Endothelial cell of umbilical vein (primary cell): ENCODE data around the gene CD34. TPM values are rescaled to one million over a fixed set of nuclear protein-coding genes. Genes with fewer than 3 reads are reported as not detected.

Experiments used
- BruUV-seq: library from RNA; stranded (reverse); fragments of 400-500 nt; replicated peaks from 2 replicates; lab custom pipeline; 2021; lab: Mats Ljungman, UMichigan
- CTCF ChIA-PET: fragments of 300-600, 350-600 bp; sonication (Branson Sonifier 250); formaldehyde crosslinking; loops from one replicate; lab custom pipeline; 2021; ENCODE audit warnings: antibody characterized with exemption, inconsistent platforms; lab: Charles Lee
- POLR2A ChIA-PET: fragments of 300-600, 350-600 bp; sonication (Branson Sonifier 250); formaldehyde crosslinking; loops from one replicate; lab custom pipeline; 2021; ENCODE audit warnings: antibody characterized with exemption, inconsistent platforms; lab: Charles Lee
- DNase-seq: peaks from one replicate; pipeline ENCODE4 v3.0.0-alpha.2; 2011; ENCODE audit warnings: low read depth, low spot score
- FAIRE-seq: peaks from 2 replicates; lab custom pipeline; 2011; peaks lifted over from hg19 to GRCh38; lab: Jason Lieb, UNC
- H2AFZ ChIP-seq: 2 replicates; pipeline ENCODE4 v1.6.0; 2012; ENCODE audit warnings: low read depth, low read length, control low read depth, inconsistent platforms
- H3K27ac ChIP-seq: 2 replicates; pipeline ENCODE4 v1.5.1; 2011; ENCODE audit warnings: low read depth, mild to moderate bottlenecking, control low read depth, low read length, moderate library complexity; ENCODE audit not compliant: insufficient read depth
- H3K27me3 ChIP-seq, 2 experiments: 2 replicates each; pipeline versions ENCODE4 v1.6.0 to v1.6.1; 2011; ENCODE audit warnings: low read length in 2 of 2, mixed read lengths in 1 of 2; ENCODE audit not compliant: control insufficient read depth in 2 of 2, insufficient read depth in 2 of 2
- H3K36me3 ChIP-seq, 2 experiments: 2 replicates in 1 of 2; 3 replicates in 1 of 2; pipeline ENCODE4 v1.5.1; 2011; ENCODE audit warnings: low read length in 2 of 2, mild to moderate bottlenecking in 1 of 2, moderate library complexity in 1 of 2; ENCODE audit not compliant: control insufficient read depth in 2 of 2, insufficient read depth in 2 of 2; ENCODE audit errors: extremely low read depth in 1 of 2
- H3K4me1 ChIP-seq: 3 replicates; pipeline ENCODE4 v1.5.1; 2011; ENCODE audit warnings: mild to moderate bottlenecking, low read length; ENCODE audit not compliant: control insufficient read depth, insufficient read depth; ENCODE audit errors: extremely low read depth
- H3K4me2 ChIP-seq: 2 replicates; pipeline ENCODE4 v1.6.1; 2011; ENCODE audit warnings: low read length, control low read depth, mixed read lengths; ENCODE audit not compliant: insufficient read depth
- H3K4me3 ChIP-seq, 3 experiments: fragments of 200-600 bp in 1 of 3; sonication (generic), shearing (Covaris generic) in 1 of 3; replicated peaks in 1 of 3; 2 replicates each; pipeline ENCODE4 v1.5.1; 2011 to 2016; ENCODE audit warnings: control low read depth in 3 of 3, low read length in 3 of 3, mild to moderate bottlenecking in 2 of 3, inconsistent platforms in 1 of 3, low read depth in 1 of 3, moderate library complexity in 1 of 3; ENCODE audit not compliant: insufficient read depth in 1 of 3
- H3K79me2 ChIP-seq: 2 replicates; pipeline ENCODE4 v1.6.0; 2012; ENCODE audit warnings: low read length, inconsistent platforms; ENCODE audit not compliant: control insufficient read depth, insufficient read depth
- H3K9ac ChIP-seq: replicated peaks from 2 replicates; pipeline ENCODE3; 2011; ENCODE audit warnings: low read length, control low read depth; ENCODE audit not compliant: insufficient read depth; ENCODE audit errors: extremely low read depth
- H3K9me1 ChIP-seq: replicated peaks from 3 replicates; pipeline ENCODE4 v1.6.0; 2011; ENCODE audit warnings: mild to moderate bottlenecking, low read length; ENCODE audit not compliant: control insufficient read depth, insufficient read depth; ENCODE audit errors: extremely low read depth
- H3K9me3 ChIP-seq: replicated peaks from 2 replicates; pipeline ENCODE4 v1.5.1; 2012; ENCODE audit warnings: low read length, inconsistent platforms; ENCODE audit not compliant: control insufficient read depth, insufficient read depth
- H4K20me1 ChIP-seq: replicated peaks from 2 replicates; pipeline ENCODE3; 2011; ENCODE audit warnings: mild to moderate bottlenecking, low read length; ENCODE audit not compliant: control insufficient read depth, insufficient read depth; ENCODE audit errors: extremely low read depth
- CTCF ChIP-seq, 2 donors: IDR thresholded peaks; 1 replicate in 1 of 2; 2 replicates in 1 of 2; pipeline ENCODE4 v1.5.1; 2011; ENCODE audit warnings: low read length in 2 of 2, mild to moderate bottlenecking in 2 of 2, moderate library complexity in 2 of 2, control low read depth in 1 of 2, inconsistent platforms in 1 of 2, low read depth in 1 of 2; ENCODE audit not compliant: insufficient read depth in 1 of 2; ENCODE audit errors: extremely low read depth in 1 of 2
- EZH2 ChIP-seq: IDR thresholded peaks from 2 replicates; pipeline ENCODE4 v1.6.1; 2012; ENCODE audit warnings: borderline replicate concordance, low read depth, mild to moderate bottlenecking, moderate library complexity, low read length, inconsistent platforms; ENCODE audit not compliant: severe bottlenecking
- FOS ChIP-seq: IDR thresholded peaks from 2 replicates; pipeline ENCODE4 v1.6.1; 2011; ENCODE audit warnings: mild to moderate bottlenecking, low read length, moderate library complexity, borderline replicate concordance; ENCODE audit not compliant: insufficient read depth
- GATA2 ChIP-seq: IDR thresholded peaks from 2 replicates; pipeline ENCODE4 v1.7.0; 2011; ENCODE audit warnings: low read depth, mild to moderate bottlenecking, moderate library complexity, mixed read lengths, low read length; ENCODE audit not compliant: insufficient read length, insufficient read depth
- JUN ChIP-seq: IDR thresholded peaks from 2 replicates; pipeline ENCODE4 v1.6.1; 2011; ENCODE audit warnings: borderline replicate concordance, low read depth; ENCODE audit not compliant: insufficient read length, insufficient read depth
- MAX ChIP-seq: IDR thresholded peaks from 2 replicates; pipeline ENCODE4 v1.6.1; 2011; ENCODE audit not compliant: insufficient read depth, insufficient read length
- MYC ChIP-seq: IDR thresholded peaks from one replicate; pipeline ENCODE4 v1.6.1; 2011; ENCODE audit warnings: mild to moderate bottlenecking, low read depth, low read length
- POLR2A ChIP-seq: IDR thresholded peaks from 2 replicates; pipeline ENCODE4 v1.6.1; 2012; ENCODE audit warnings: low read depth, mild to moderate bottlenecking, control low read depth, low read length
- POLR2AphosphoS5 ChIP-seq: IDR thresholded peaks from 2 replicates; pipeline ENCODE4 v1.6.1; 2012; ENCODE audit warnings: low read depth, mild to moderate bottlenecking, control low read depth, low read length, moderate library complexity; ENCODE audit not compliant: insufficient read depth
- dilution Hi-C: fragments of 300-500 bp; cut with MboI; formaldehyde crosslinking; loops from one replicate; pipeline ENCODE4 v1.15.0; 2019; ENCODE audit warnings: low sequenced_read_pairs; ENCODE audit not compliant: extremely low pct_ligation_motif_present
- intact Hi-C: fragments of 100-400 bp; cut with micrococcal nuclease; formaldehyde crosslinking; loops from one replicate; pipeline ENCODE4 v1.10.0; 2022
- polyA plus RNA-seq, 4 experiments: library from polyadenylated mRNA; depleted of rRNA in 3 of 4; stranded (reverse) in 3 of 4; unstranded in 1 of 4; fragments of >200 nt; gene quantifications; 2 replicates each; pipeline versions ENCODE4 v1.2.1 to v1.2.3, GENCODE V29; 2011 to 2012; ENCODE audit warnings: missing spikeins in 1 of 4
- total RNA-seq: library from RNA; stranded (reverse); gene quantifications from 2 replicates; pipeline ENCODE4 v1.2.3, GENCODE V29; 2021

Gene CD34
- total and polyA plus RNA-seq, 2 donors (not counting 3 experiments of a cell fraction or from before 2014, with no cell fraction given) = 102 to 174 TPM

DNA sequence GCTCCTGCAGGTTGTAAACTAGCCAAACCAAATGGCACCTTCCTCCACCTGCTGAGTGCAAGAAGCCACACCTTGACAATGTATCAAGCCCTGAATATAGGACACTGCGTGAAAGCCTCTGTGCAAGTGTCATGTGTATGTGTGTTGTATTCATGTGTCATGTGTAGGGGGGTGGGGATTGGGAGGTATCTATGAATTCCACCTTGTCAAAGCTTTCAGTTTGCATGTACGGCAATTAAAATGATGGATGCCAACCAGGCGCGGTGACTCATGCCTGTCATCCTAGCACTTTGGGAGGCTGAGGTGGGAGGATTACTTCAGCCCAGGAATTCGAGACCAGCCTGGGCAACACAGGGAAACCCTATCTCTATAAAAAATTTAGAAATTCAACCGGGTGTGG, 19.8 kb downstream of the CD34 start:
- ChIA-PET CTCF (interaction anchor here (1.1 to 12.1 kb wide), 3 partner anchors 18 to 72 kb away, joined by 3 to 301 read pairs (median 5); no protein-coding TSS in a partner anchor), POLR2A (interaction anchor here (1.0 kb wide), 1 partner anchor 66 kb away, joined by 3 read pairs; no protein-coding TSS in a partner anchor)
- no peaks in the 10 kb centered on the region for H3K27me3 ChIP-seq
- dilution Hi-C loops = no loop called here
- peaks cover 0 to 4% of the 10 kb centered on the region in 2 experiments for H3K36me3 ChIP-seq
- H3K4me2 ChIP-seq = peak overlapping the region; percentile 60
- no peaks in the 10 kb centered on the region for H3K9me3 ChIP-seq
- H3K79me2 ChIP-seq = no peaks in the 10 kb centered on the region
- no peaks in the 10 kb centered on the region for H4K20me1 ChIP-seq
- BruUV-seq = no TSS peak
- no peak overlapping the region for H2AFZ ChIP-seq
- FAIRE-seq (peak; percentile 55), DNase-seq (peak; percentile 66)
- intact Hi-C loops = no loop called here
- no peaks in the 10 kb centered on the region for H3K9me1 ChIP-seq
- peak overlapping the region; percentile 97 for H3K27ac ChIP-seq
- no peak for TF ChIP-seq MYC
- peak; percentile 19 for TF ChIP-seq FOS
- TF ChIP-seq JUN = peak; percentile 64
- H3K4me1 ChIP-seq = peaks cover 59% of the 10 kb centered on the region
- peak overlapping the region; percentile 78 for H3K9ac ChIP-seq
- no peak overlapping the region for H3K4me3 ChIP-seq

GRCh38 chr1:207890136-207890738, 20.7 kb downstream of the CD34 start:
- H3K4me2 ChIP-seq = peak overlapping the region; percentile 68
- H3K4me3 ChIP-seq = no peak overlapping the region
- ChIA-PET CTCF (interaction anchor here (0.6 to 12.1 kb wide), 7 partner anchors 13 to 108 kb away, joined by 3 to 301 read pairs (median 4); no protein-coding TSS in a partner anchor), POLR2A (interaction anchor here (1.0 kb wide), 1 partner anchor 67 kb away, joined by 3 read pairs; no protein-coding TSS in a partner anchor)
- peak overlapping the region; percentile 97 for H3K27ac ChIP-seq
- peak; percentile 99 for DNase-seq
- peaks cover 67% of the 10 kb centered on the region for H3K4me1 ChIP-seq
- no peaks in the 10 kb centered on the region for H3K27me3 ChIP-seq
- peak overlapping the region; percentile 11 for H2AFZ ChIP-seq
- TF ChIP-seq FOS = peak; percentile 81
- no peak for TF ChIP-seq EZH2
- no peak for TF ChIP-seq POLR2A
- TF ChIP-seq GATA2 = peak; percentile 67
- peak; percentile 79 for TF ChIP-seq JUN
- peak; percentile 94 for TF ChIP-seq POLR2AphosphoS5
- TF ChIP-seq MYC = no peak
- no peak for TF ChIP-seq MAX
- TF ChIP-seq CTCF (IDR thresholded peaks at IDR 0.05; ENCODE audit: extremely low read depth in 1 of 2, insufficient read depth in 1 of 2, low read depth in 1 of 2, low read length in 2 of 2) = no peak
- dilution Hi-C loops (no loop called here), intact Hi-C loops (loop anchor here (1.0 kb wide), 7 partner anchors 33 to 354 kb away; partner anchors contain the start of gene PLXNA2)
- no TSS peak for BruUV-seq
- no peaks in the 10 kb centered on the region for H3K9me3 ChIP-seq
- no peaks in the 10 kb centered on the region for H4K20me1 ChIP-seq
- H3K9ac ChIP-seq = peak overlapping the region; percentile 78
- H3K79me2 ChIP-seq = no peaks in the 10 kb centered on the region
- peaks cover 0 to 4% of the 10 kb centered on the region in 2 experiments for H3K36me3 ChIP-seq
- peak; percentile 100 for FAIRE-seq
- no peaks in the 10 kb centered on the region for H3K9me1 ChIP-seq
